HCT116 (cell line): ENCODE data around the gene ABHD16A. TPM values are rescaled to one million over a fixed set of nuclear protein-coding genes. Genes with fewer than 3 reads are reported as not detected.
"Not testable (repeated sequence)": the region's sequence is repeated elsewhere in the genome, so short reads cannot be mapped to it uniquely, and the experiment has no call there.

Experiments used
- ATAC-seq: fragments of 200-7000 bp; cut with Tn5 transposase; 2 replicates; pipeline ENCODE4 v1.9.1; 2020; ENCODE audit warnings: mild to moderate bottlenecking, moderate library complexity
- BruUV-seq: library from RNA; stranded (reverse); fragments of 400-500 nt; replicated peaks from 2 replicates; lab custom pipeline; 2021; lab: Mats Ljungman, UMichigan
- CTCF ChIA-PET: fragments of 300-600 bp; sonication (Branson Sonifier 250); formaldehyde crosslinking; loops from one replicate; lab custom pipeline; 2021; ENCODE audit warnings: antibody characterized with exemption; lab: Charles Lee
- POLR2A ChIA-PET: fragments of 300-600, 350-600 bp; sonication (Branson Sonifier 250); formaldehyde crosslinking; loops from one replicate; lab custom pipeline; 2021; ENCODE audit warnings: antibody characterized with exemption; lab: Charles Lee
- RAD21 ChIA-PET, 2 experiments: fragments of 300-600 bp; sonication (Branson Sonifier 250); formaldehyde crosslinking; loops; one replicate each; lab custom pipeline; 2023; ENCODE audit warnings: low total read pairs in 2 of 2; ENCODE audit not compliant: uncharacterized antibody in 2 of 2, unreplicated experiment in 2 of 2, low non-redundant PET in 1 of 2; lab: Charles Lee
- DNase-seq: peaks from one replicate; pipeline ENCODE4 v3.0.0-alpha.2; 2010; ENCODE audit warnings: low read depth, low spot score
- H2AFZ ChIP-seq: fragments of 200-600 bp; shearing (Covaris generic), sonication (generic); 2 replicates; pipeline ENCODE4 v1.6.1; 2017; ENCODE audit warnings: low read depth, mixed run types, mixed read lengths, antibody characterized with exemption, low read length; ENCODE audit not compliant: poor library complexity, severe bottlenecking
- H3K27ac ChIP-seq: 2 replicates; pipeline ENCODE4 v1.5.1; 2012; ENCODE audit warnings: low read depth, low read length
- H3K27me3 ChIP-seq: fragments of 200-600 bp; sonication (generic); 2 replicates; pipeline ENCODE4 v1.6.1; 2016; ENCODE audit warnings: mixed run types, low read length, mixed read lengths; ENCODE audit not compliant: insufficient read depth
- H3K36me3 ChIP-seq, 2 experiments: fragments of 200-500 bp in 1 of 2; fragments of 200-600 bp in 1 of 2; sonication (Bioruptor generic) in 1 of 2; sonication (generic) in 1 of 2; 2 replicates each; pipeline versions ENCODE4 v1.5.1 to v1.6.1; 2014 to 2016; ENCODE audit warnings: low read length in 2 of 2, inconsistent platforms in 1 of 2, mixed read lengths in 1 of 2, mixed run types in 1 of 2; ENCODE audit not compliant: insufficient read depth in 2 of 2, control insufficient read depth in 1 of 2
- H3K4me1 ChIP-seq, 2 experiments: fragments of 200-600 bp in 1 of 2; sonication (generic) in 1 of 2; 2 replicates each; pipeline versions ENCODE4 v1.5.1 to v1.6.1; 2012 to 2017; ENCODE audit warnings: low read length in 2 of 2, inconsistent platforms in 1 of 2, mild to moderate bottlenecking in 1 of 2, mixed read lengths in 1 of 2, mixed run types in 1 of 2, moderate library complexity in 1 of 2; ENCODE audit not compliant: insufficient read depth in 2 of 2, control insufficient read depth in 1 of 2
- H3K4me2 ChIP-seq: fragments of 200-600 bp; sonication (generic); 2 replicates; pipeline ENCODE4 v1.6.1; 2017; ENCODE audit warnings: mixed run types, low read length, mixed read lengths
- H3K4me3 ChIP-seq, 2 experiments: fragments of 200-600 bp in 1 of 2; sonication (generic) in 1 of 2; replicated peaks in 1 of 2; 2 replicates each; pipeline ENCODE4 v1.5.1; 2011 to 2016; ENCODE audit warnings: low read length in 2 of 2, control low read depth in 1 of 2, low read depth in 1 of 2, mild to moderate bottlenecking in 1 of 2, mixed read lengths in 1 of 2, mixed run types in 1 of 2
- H3K79me2 ChIP-seq: fragments of 200-600 bp; sonication (generic); 2 replicates; pipeline ENCODE4 v1.6.1; 2017; ENCODE audit warnings: mild to moderate bottlenecking, mixed run types, low read length, moderate library complexity, mixed read lengths; ENCODE audit not compliant: insufficient read depth
- H3K9ac ChIP-seq: fragments of 200-600 bp; sonication (generic); 2 replicates; pipeline ENCODE4 v1.6.1; 2016; ENCODE audit warnings: low read length, mixed read lengths
- H3K9me2 ChIP-seq: fragments of 200-600 bp; sonication (generic), shearing (Covaris generic); 2 replicates; pipeline ENCODE4 v1.6.1; 2017; ENCODE audit warnings: mixed run types, mild to moderate bottlenecking, moderate library complexity; ENCODE audit not compliant: insufficient read depth
- H3K9me3 ChIP-seq, 2 experiments: fragments of 200-500 bp in 1 of 2; fragments of 200-600 bp in 1 of 2; sonication (Bioruptor generic) in 1 of 2; sonication (generic) in 1 of 2; 2 replicates each; pipeline ENCODE4 v1.6.1; 2014 to 2017; ENCODE audit warnings: low read length in 2 of 2, mixed read lengths in 2 of 2, inconsistent platforms in 1 of 2, low read depth in 1 of 2, mild to moderate bottlenecking in 1 of 2, mixed run types in 1 of 2, moderate library complexity in 1 of 2; ENCODE audit not compliant: control insufficient read depth in 1 of 2, insufficient read depth in 1 of 2
- H4K20me1 ChIP-seq: fragments of 200-600 bp; sonication (generic), shearing (Covaris generic); 2 replicates; pipeline ENCODE4 v1.6.1; 2017; ENCODE audit warnings: mixed run types, mild to moderate bottlenecking, moderate library complexity; ENCODE audit not compliant: insufficient read depth
- CBX3 ChIP-seq: IDR thresholded peaks from 2 replicates; pipeline ENCODE4 v1.6.1; 2012; ENCODE audit warnings: low read depth
- EGR1 ChIP-seq: IDR thresholded peaks from 2 replicates; pipeline ENCODE4 v1.6.1; 2012; ENCODE audit warnings: low read depth
- ELF1 ChIP-seq: IDR thresholded peaks from 2 replicates; pipeline ENCODE4 v1.6.1; 2012; ENCODE audit warnings: low read depth, borderline replicate concordance
- EZH2 ChIP-seq: fragments of 200-600 bp; sonication (generic); IDR thresholded peaks from 2 replicates; pipeline ENCODE4 v1.6.1; 2017; ENCODE audit warnings: antibody characterized with exemption, mixed run types
- FOSL1 ChIP-seq: IDR thresholded peaks from 2 replicates; pipeline ENCODE4 v1.6.1; 2012; ENCODE audit warnings: low read depth
- POLR2AphosphoS5 ChIP-seq: IDR thresholded peaks from 2 replicates; pipeline ENCODE4 v1.6.1; 2011; ENCODE audit warnings: mild to moderate bottlenecking, low read depth, low read length, moderate library complexity
- SIN3A ChIP-seq: IDR thresholded peaks from 2 replicates; pipeline ENCODE4 v1.6.1; 2012; ENCODE audit warnings: low read depth
- SP1 ChIP-seq: IDR thresholded peaks from 2 replicates; pipeline ENCODE4 v1.6.1; 2012; ENCODE audit warnings: low read depth
- SRF ChIP-seq: IDR thresholded peaks from 2 replicates; pipeline ENCODE4 v1.6.1; 2012; ENCODE audit warnings: low read depth
- TCF7L2 ChIP-seq: IDR thresholded peaks from 2 replicates; pipeline ENCODE4 v1.7.0; 2011; ENCODE audit warnings: borderline replicate concordance, inconsistent platforms; ENCODE audit not compliant: insufficient read depth, insufficient read length; ENCODE audit errors: extremely low read depth
- YY1 ChIP-seq: IDR thresholded peaks from 2 replicates; pipeline ENCODE4 v1.6.1; 2011; ENCODE audit warnings: low read length, low read depth, moderate library complexity, mild to moderate bottlenecking; ENCODE audit not compliant: insufficient replicate concordance; ENCODE audit errors: extremely low read depth
- ZFX ChIP-seq: fragments of 450-650 bp; IDR thresholded peaks from 2 replicates; pipeline ENCODE4 v1.6.1; 2017
- intact Hi-C: fragments of 100-400 bp; cut with micrococcal nuclease; formaldehyde crosslinking; loops from 2 replicates; pipeline ENCODE4 v1.10.0; 2022
- total RNA-seq: library from RNA; stranded (reverse); gene quantifications from one replicate; pipeline ENCODE4 v1.2.1, GENCODE V29; 2021; ENCODE audit not compliant: unreplicated experiment

The ABHD16A gene
- total RNA-seq, 1 experiment from 2014 or later: 32.4 TPM

DNA sequence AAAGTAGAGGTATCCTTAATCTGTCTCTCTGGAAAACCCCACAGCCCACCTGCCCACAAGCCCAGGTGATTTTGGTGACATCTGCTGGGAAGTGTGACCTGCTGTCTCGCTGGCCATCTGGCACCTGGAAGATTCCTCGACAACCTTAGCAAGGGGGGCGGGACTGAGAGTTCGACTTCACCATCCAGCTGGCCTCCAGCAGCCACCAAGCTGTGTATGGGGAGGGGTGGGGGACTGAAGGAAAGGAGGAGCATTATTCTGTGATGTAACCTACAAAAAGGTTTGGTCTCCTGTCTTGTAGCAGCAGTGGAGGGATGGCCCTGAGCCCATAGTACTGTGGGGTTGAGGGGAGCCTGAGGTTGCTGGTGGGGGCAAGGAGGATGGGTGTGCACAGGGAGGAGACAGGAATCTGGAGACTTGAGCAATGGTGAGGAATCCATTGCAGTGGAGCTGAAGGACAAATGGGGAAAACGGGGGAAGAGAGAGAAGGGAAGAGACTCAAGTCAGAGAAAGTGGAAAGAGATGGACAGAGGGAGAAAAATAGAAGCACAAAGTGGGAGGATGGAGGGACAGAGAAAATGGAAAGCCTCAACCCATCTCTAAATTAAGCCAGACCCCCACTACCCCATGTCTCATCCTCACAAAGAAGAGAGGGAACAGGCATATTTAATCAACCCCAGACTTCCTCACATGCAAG, 7.5 kb upstream of the ABHD16A start:
- DNase-seq (no peak), ATAC-seq (no peak)
- POLR2A ChIA-PET: no interaction called here
- no TSS peak for BruUV-seq
- H3K9me2 ChIP-seq: no peaks in the 10 kb centered on the region
- H3K9me3 ChIP-seq: no peaks in the 10 kb centered on the region
- no peak for TF ChIP-seq ZFX
- no peak for TF ChIP-seq TCF7L2
- TF ChIP-seq YY1: no peak
- no peak for TF ChIP-seq SIN3A
- no peak for TF ChIP-seq POLR2AphosphoS5
- TF ChIP-seq CBX3: no peak
- no peak for TF ChIP-seq EZH2
- TF ChIP-seq SRF: no peak
- no peak for TF ChIP-seq SP1
- TF ChIP-seq EGR1: no peak
- TF ChIP-seq FOSL1: no peak
- no peak for TF ChIP-seq ELF1
- RAD21 ChIA-PET: interaction anchor here in 1 of 2 experiments (0.7 kb wide), 1 partner anchor 19 kb away, joined by 3 read pairs; no protein-coding TSS in a partner anchor
- H3K27ac ChIP-seq: no peak overlapping the region
- intact Hi-C loops: no loop called here
- H3K36me3 ChIP-seq: no peaks in the 10 kb centered on the region
- no peaks in the 10 kb centered on the region for H3K27me3 ChIP-seq
- peak overlapping the region; percentile 31; the same call in 1 of the 2 replicates for H3K4me2 ChIP-seq
- peaks cover 13 to 24% of the 10 kb centered on the region in 2 experiments; a peak in 3 of 4 replicates for H3K4me1 ChIP-seq
- CTCF ChIA-PET: no interaction called here
- H2AFZ ChIP-seq: no peak overlapping the region
- H3K9ac ChIP-seq: no peak overlapping the region
- no peaks in the 10 kb centered on the region for H3K79me2 ChIP-seq
- no peak overlapping the region for H3K4me3 ChIP-seq
- no peaks in the 10 kb centered on the region for H4K20me1 ChIP-seq

DNA sequence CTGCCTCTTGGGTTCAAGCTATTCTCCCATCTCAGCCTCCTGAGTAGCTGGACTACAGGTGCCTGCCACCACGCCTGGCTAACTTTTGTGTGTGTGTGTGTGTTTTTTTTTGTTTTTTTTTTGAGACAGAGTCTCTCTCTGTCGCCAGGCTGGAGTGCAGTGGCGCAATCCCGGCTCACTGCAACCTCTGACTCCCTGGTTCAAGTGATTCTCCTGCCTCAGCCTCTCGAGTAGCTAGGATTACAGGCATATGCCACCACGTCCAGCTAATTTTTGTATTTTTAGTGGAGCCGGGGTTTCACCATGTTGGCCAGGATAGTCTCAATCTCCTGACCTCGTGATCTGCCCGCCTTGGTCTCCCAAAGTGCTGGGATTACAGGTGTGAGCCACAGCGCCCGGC, 6.0 kb upstream of the ABHD16A start:
- H3K9me3 ChIP-seq, H3K9me2 ChIP-seq, H2AFZ ChIP-seq, POLR2A ChIA-PET, H3K9ac ChIP-seq, intact Hi-C loops, H3K79me2 ChIP-seq, H4K20me1 ChIP-seq, H3K4me3 ChIP-seq, CTCF ChIA-PET, DNase-seq, BruUV-seq, H3K4me2 ChIP-seq, H3K27ac ChIP-seq, H3K27me3 ChIP-seq, RAD21 ChIA-PET, ATAC-seq, H3K36me3 ChIP-seq: not testable (repeated sequence)
- H3K4me1 ChIP-seq: peaks cover 8 to 20% of the 10 kb centered on the region in 2 experiments; a peak in 3 of 4 replicates
